Activated T-helper 1 cell treated with anti-CD3 and anti-CD28 coated beads, Interleukin-2, amount 50 U/mL, for 16 hours (primary cell): ENCODE measurements around the gene OR4N5.

Experiments used
- DNase-seq, 2 donors: peaks; one replicate each; pipeline ENCODE4 v3.0.0-alpha.2; 2020; ENCODE audit warnings: low read depth in 1 of 2, low spot score in 1 of 2

OR4N5 gene

DNA sequence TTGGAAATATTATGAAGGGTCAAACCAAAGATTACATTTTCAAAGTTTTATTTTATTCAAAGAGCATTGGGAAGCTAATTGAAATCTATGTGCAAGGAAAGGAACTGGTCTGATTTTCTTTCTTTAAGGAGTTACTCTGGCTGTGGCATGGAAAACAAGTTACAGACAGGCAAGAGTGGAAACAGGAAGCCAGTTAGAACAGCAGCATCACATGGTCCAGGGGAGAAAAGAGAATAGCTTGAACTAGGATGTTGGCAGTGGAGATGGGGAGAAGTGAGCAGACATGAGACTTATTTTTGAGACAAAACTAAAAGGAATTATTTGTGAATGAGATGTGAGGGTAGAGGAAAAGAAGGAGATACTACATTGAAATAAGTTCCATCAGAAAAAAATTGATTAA lies 55.5 kb downstream of the OR4N5 start:
- no peak for DNase-seq
